AG10803 (cell line): ENCODE results near the gene EGFL8.

Experiments used
- DNase-seq: peaks from one replicate; pipeline ENCODE4 v3.0.0; 2010; ENCODE audit warnings: low read depth
- H3K4me3 ChIP-seq: 2 replicates; pipeline ENCODE4 v1.5.1; 2011; ENCODE audit warnings: mild to moderate bottlenecking, low read length, control low read depth
- CTCF ChIP-seq: conservative IDR thresholded peaks from 2 replicates; pipeline ENCODE4 v1.5.1; 2011; ENCODE audit warnings: mild to moderate bottlenecking, low read length, control low read depth, inconsistent platforms

EGFL8 gene

DNA sequence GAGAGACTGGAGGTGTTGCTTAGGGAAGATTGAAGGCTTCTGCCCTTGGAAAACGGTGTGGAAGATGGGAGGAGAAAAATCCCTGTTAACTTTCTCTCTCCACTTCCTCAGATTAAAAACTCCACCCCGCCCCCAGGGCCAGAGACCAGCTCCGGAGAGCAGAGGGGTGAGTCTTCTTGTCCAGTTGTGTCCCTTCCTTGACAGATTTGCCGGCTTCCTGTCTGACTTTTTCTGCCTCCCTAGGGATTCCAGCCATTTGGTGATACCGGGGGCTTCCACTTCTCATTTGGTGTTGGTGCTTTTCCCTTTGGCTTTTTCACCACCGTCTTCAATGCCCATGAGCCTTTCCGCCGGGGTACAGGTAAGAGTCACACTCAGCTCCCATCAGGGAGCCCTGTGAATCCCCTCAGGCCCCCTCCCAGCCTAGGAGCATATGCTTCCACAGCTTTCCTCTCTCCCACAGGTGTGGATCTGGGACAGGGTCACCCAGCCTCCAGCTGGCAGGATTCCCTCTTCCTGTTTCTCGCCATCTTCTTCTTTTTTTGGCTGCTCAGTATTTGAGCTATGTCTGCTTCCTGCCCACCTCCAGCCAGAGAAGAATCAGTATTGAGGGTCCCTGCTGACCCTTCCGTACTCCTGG, 15.5 kb downstream of the EGFL8 start:
- TF ChIP-seq CTCF: no peak
- H3K4me3 ChIP-seq: no peak overlapping the region
- no peak for DNase-seq

DNA sequence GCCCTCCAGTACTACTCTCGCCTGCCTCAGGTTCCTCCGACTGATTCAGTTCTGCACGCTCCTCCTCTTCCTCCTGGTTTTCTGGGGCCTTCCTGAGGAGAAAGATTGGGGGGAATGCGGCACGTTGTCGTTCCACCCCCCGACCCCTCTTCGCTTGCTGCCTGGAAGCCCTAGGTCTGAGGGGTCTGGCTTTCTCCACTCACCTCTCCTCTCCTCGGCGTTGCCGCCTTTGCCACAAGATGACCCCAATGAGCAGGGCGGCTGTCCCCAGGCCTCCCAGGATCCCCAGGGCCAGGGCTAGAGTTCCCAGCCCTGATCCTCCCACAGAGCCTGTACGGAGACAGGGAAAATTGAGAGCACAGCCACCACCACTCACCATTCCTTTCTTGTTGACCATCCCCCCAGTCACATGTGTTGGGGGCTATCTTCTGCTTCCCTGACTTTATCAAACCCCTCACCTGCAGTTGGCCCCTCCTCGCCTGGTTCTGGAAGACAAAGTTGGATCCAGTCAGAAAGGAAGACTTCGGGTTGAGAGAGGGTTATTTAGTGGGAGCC, 16.8 kb downstream of the EGFL8 start:
- no peak for TF ChIP-seq CTCF
- H3K4me3 ChIP-seq: no peak overlapping the region
- DNase-seq: no peak

DNA sequence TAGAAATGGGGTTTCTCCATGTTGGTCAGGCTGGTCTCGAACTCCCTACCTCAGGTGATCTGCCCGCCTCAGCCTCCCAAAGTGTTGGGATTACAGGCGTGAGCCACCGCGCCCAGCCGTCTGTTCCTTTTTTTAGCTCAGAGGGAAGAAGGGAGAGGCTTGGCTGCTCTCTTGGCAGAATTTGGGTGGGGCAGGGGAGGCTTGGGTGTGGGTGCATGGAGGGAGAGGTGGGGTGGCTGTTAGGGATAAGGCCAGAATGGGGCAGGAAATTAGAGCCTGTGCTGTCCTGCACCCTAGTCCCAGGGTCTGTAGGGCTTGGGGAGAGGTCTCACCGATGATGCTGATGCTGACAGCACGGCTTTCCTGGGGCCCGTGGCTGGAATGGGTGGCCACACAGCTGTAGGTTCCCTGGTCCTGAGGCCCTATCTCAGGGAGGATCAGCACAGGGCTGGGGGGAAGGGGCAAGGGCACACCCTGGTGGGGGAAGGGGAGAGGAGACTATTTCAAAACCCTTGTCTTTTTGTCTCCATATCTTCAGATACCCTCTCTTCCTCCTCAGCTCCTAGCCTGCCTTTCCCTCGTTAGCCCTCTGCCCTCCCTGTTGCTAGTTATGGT, 17.6 kb downstream of the EGFL8 start:
- no peak for DNase-seq
- TF ChIP-seq CTCF: no peak
- no peak overlapping the region for H3K4me3 ChIP-seq

DNA sequence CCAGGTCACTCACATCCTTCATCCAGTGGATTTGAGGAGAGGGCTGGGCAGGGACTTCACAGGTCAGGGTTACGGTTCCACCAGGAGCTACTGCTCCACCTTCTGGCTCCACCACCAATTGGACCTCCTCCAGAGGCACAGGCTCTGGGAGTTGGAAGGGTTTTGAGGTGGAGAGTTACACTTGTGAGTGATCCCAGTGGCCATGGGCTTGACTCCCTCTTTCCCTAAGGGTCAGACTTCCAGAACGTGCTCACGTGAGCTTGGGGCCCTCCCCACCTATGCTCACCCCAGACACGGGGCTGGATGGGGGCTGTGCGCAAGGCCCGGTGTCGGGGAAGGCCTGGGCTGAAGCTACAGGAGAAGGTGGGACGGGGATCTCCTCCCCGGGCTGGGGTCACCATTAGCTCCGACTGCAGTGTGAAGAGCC, 18.2 kb downstream of the EGFL8 start:
- no peak for TF ChIP-seq CTCF
- H3K4me3 ChIP-seq: no peak overlapping the region
- DNase-seq: no peak

GRCh38 chr6:32183030-32183429, 18.6 kb downstream of the EGFL8 start:
- no peak for DNase-seq
- no peak for TF ChIP-seq CTCF
- no peak overlapping the region for H3K4me3 ChIP-seq

- no peak for DNase-seq
- H3K4me3 ChIP-seq: no peak overlapping the region
- no peak for TF ChIP-seq CTCF
Observed at GRCh38 chr6:32183483-32184083, 19.2 kb downstream of the EGFL8 start.
